Retina (tissue), 1 donor: ENCODE data around the gene ZMIZ1.
A peak's percentile ranks its signal among the peaks of the same experiment; 100 is the strongest.

Experiments
- DNase-seq: peaks from one replicate; pipeline ENCODE4 v3.0.0-alpha.2; 2016

ZMIZ1 gene

GRCh38 chr10:79221110-79222051 is 152.6 kb downstream of the ZMIZ1 start:
- peak; percentile 94 for DNase-seq

GRCh38 chr10:79222186-79222585 is 153.4 kb downstream of the ZMIZ1 start:
- DNase-seq = no peak

DNA sequence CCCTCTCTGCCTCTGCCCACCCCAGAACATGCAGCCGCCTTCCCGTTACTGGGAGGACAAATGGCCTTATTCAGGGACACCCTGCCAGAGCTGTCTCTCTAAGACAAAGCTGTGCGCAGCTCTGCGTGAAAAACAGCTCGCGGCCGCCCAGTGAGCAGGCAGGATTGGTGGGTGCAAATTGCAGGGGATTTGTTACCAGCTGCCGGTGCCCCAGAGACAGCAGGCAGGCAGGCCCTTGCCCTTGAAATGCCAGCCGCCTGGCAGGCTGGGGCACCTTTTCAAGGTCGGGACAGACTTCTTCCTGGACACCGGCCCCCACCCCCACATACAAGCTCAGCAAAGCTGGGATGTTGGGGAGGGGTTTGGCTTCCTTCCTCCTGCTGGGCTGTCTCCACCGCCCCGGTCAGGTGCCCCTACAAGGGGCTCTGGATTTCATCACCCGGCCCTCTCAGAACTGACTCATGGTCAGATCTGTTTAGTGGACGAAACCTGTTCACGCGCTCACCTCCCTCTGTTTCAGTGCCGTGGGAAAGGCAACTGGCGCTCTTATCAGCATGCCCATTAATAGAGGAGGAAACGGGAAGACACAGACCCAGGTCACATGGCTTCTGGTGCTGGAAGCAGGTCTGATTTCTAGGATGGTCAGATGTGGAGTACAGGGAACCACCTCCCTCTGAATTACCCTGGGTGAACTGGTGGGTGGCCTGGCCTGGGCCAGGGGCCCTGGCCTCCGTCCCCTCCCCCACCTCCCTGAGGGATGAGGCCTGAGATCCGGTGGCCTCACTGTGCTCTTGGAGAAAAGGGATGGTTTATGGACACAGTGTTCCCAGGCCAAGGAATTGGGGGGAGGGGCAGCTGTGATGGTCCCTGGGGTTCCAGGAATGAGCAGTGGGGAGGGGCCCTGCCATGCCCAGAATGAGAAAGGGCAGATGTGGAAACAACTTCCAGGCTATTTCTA is 154.6 kb downstream of the ZMIZ1 start:
- peak; percentile 64 for DNase-seq

DNA sequence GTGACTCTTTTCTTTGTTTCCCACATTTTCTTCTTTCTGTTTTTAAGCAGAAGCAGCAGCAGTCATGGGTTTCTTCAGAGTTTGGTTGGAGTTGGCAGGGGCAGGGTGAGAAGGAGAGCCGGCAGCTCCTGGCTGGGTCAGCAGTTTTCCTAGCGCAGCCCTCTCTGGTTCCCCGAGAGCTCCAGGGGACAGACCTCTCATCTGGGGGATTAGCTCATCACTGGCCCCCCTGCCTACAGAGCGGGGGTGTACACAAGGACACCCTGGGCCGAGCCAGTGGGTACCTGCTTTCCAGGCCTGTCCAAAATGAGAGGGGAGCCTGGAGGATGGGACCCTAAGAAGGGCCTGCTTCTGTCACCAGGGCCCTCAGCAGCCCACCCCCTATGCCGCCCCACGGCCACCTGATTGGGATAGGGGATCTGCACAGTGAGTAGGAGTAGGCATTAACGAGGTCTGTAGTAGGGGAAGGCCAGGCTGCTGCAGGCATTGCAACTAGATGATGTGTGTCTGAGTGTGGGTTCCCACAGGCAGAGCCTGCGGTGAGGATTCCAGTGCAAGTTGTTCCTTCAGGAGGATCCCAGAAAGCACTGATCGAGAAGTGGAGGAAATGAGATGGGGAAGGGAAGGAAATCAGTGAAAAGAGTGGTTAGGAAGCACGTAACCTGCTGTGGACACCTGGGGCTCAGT is 155.6 kb downstream of the ZMIZ1 start:
- no peak for DNase-seq

DNA sequence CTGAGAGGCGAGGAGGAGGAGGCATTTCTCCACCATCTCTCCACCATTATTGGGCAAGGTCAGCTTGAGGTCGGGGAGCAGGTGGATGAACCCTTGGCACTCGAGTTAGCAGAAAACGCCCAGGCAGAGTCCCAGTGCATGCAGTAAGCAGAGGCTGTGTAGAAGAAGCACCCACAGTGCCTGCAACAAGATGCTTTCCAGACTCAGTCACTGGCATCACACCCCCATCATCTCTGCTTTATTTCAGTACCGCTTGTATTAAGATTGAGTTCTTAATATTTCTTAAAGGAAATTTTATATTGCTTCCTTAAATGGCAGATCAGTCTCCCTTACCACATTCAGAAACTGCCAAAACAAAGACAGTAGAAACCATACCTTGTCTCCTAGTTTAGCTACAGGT is 156.2 kb downstream of the ZMIZ1 start:
- DNase-seq = no peak

DNA sequence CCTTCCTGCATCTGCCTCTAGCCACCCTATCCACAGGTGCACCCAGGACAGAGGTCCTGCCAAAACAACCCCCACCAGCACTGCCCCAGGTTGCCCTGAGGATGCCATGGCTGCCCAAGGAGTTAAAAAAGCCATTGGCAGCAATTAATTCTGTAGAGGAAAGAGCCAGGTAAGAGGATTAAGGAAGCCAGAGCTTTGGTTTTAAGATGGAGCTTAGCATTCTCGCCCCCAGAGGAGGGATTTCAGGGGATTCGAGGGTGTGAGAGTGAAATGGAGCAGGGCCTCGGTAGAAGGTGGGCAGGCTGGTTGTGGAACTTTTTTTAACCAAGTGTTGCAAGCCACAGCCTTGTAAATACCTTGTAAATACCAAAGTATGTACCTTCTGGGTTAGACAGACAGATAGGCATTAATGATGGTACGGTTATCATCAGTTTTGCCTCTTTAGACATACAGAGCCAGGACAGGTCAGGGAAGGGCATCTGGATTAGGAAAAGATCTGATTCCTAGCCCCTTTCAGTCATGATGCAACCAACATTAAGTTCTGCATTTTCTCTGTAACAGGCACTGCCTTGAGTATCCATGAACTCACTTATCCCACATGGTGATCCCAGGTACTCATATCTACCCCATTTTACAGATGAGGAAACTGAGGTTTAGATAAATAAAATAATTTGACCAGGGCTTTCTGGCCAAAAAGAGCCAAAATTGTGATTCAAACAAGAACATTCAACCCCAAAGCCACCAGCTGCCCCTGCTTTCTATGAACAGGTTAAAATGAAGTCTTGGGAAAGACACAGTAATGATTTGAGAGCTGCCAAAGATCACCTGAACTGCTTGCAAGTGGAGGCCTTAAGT is 157.9 kb downstream of the ZMIZ1 start:
- no peak for DNase-seq

GRCh38 chr10:79229071-79229541 is 160.3 kb downstream of the ZMIZ1 start:
- no peak for DNase-seq

- DNase-seq = no peak
Measured at GRCh38 chr10:79229830-79230327, 161.1 kb downstream of the ZMIZ1 start.

DNA sequence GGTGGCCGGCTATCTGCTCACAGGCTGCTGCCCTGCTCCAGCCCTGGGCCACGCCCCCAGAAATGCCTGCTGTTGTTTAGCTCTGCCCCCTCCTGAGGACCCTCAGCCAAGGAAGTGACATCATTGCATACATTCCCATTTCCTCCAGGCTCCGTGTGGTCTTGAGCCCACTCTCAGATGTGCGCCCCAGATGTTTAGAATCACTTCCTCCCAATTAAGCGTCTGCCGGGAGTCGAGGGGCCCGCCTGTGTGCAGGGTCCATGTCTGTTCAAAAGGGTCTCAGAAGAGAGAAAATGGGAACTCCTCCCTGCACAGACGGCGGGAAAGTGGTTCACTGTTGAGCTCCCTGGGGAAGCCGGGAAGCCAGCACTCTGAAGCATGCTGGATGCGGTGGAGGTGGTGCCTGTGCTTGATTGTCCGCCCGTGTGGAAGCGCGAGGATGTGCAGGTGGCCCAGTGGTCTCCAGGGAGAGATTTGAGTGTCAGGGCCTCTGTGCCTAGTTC is 161.6 kb downstream of the ZMIZ1 start:
- peak; percentile 86 for DNase-seq

DNA sequence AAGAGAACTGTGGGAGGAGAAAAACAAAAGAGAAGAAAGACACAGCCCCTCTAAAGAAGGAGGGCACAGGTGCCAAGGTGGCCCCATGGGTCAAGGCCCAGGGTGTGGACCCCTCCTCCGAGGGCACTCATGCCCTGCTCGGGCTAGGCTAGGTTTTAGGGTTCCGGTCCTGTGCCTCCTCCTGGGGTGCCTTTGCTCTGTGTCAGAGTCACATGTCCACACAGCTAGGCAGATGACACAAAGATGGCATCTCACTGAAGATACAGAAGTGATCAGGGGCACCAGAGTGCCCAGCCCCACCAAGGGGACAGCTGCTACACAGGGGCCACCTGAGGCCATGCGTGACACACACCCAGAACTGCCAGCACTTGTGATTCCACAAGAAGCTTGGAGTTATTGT is 162.1 kb downstream of the ZMIZ1 start:
- DNase-seq = no peak

DNA sequence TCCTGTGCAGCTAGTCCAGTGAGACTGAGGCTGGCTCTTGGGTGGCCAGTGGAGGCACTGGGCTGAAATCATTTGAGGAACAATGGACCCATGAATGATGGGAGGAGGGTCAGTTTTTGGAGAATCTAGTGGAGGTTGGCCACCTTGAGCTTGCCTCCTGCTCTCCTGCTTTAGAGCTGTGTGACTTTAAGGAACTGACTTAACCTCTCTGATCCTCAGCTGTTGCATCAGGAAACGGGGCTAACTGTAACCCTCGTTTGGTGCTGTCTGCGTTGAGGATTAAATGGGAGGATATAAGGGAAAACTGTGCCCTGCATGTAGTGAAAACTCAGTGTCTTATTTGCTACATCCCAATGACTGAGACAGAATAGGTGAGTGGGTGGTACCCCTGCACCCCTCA is 163.1 kb downstream of the ZMIZ1 start:
- no peak for DNase-seq

DNA sequence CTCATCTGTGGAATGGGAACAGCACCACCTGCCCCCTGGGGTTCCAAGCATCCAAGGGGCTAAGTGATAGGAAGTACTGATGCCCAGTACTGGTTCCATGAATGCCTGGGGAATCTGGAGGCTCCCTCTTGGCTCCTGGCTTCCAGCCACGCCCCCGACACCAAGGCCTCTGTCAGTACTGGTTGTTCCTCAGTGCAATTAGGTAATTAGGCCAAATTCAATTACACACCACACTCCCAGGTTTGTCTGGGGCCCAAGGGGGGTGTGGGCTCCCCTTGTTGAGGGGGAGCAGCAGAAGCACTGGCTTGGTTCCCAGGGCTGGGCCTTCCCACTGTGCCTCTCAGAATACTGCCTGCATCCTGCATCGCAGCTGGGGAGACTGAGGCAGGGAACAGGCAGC is 164.1 kb downstream of the ZMIZ1 start:
- no peak for DNase-seq

DNA sequence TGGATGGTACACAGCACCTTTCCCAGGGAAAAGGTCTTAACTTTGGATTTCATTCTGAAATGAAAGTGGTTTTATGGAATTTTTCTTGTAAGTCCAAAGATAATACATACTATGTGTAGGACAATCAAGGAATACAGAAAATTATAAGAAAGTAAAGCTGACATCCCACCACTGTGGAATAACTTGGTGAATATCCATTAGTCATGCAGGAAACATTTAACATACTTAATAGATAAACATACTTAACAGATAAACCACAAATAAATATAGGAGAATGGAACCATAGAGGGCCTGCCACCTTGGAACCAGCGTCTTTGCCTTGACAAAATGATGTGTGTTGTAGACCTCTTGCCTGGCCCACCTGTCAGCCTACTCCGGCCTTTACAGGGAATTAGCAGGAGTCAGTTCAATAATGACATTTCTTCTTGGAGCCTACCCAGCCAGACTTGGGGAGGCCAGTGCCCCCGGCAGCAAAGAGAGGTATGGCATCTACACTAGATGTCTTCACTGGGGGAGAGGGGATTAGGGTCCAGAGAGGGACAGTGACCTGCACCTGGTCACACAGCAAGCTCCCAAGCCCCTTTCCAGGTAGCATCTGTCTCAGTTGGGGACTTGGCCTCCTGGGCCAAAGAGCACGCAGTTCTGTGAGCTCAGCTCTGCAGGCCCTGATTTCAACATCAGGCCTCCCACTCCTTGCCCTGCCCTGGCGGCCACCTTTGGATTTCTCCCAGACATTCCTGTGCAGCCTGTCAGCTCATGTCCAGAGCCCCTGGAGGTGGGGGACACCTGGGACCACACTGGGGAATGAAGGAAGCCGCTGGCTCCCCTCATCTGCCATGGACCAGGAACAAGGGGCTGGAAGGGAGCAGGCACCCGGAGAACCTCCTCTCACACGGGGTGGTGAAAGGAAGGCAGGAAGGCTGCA is 165.9 kb downstream of the ZMIZ1 start:
- no peak for DNase-seq

DNA sequence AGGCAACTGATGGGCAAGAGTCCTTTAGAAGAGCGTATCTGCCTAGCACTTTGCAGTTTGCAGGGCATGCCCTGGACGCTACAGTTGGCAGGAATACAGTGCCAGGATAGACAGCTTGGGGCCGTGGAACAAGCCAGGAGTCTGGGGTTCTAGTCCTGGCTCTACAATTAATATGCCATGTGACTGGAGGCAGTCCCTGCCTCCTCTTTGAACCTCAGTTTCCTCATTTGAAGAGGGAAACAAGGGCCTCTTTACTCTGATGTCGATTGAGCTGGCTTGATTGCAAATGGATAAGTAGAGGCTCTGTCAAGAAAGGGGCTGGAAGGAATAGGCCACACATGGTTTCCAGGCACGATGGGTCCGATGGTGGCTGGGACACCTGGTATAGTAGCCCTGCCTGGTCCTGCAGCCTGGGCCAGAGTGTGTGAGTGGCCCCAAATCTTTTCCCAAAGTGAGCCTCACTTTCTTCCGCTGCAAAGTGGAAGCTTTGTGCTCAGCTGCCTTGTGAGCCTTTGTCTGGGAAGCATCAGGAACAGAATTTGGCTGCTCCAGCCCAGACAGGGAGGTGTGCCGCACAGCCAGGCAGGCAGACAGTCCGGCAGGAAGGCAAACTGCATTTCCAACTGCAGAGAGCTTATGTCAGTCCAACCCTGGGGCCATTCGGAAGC is 167.1 kb downstream of the ZMIZ1 start:
- DNase-seq = no peak

DNA sequence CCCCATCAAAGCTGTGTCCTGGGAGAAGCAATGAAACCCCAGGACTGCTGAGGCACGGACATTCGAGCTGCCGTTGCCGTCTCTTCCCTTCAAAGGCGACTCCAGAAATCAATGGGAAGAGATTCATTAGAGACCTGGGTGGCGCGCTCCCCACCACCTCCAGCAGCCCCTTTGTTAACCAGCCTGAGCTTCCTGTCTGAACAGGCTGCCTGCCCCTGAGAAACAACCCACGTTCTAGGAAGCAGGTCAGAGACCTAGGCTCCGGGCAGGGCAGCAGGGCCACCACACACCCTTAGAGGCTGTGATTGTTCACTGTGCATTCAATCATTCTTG is 167.6 kb downstream of the ZMIZ1 start:
- peak; percentile 74 for DNase-seq

GRCh38 chr10:79237454-79238157 is 168.8 kb downstream of the ZMIZ1 start:
- no peak for DNase-seq

DNA sequence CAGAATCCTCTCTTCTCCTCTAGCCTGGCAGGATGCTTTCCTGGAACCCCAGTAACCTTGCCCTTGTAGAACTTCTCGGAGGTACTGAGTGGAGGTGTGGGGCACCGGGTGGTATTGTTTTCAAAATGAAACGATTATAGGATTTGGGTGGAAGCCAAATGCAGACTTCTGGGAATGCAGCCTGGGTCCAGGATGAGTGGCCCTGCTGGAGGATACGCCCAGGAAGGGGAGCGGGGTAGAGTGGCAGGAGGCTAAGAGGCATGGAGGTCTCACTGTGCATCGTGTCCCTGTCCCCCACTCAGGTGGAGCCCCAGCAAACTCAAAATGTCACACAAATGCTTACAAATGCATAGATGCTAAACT is 169.4 kb downstream of the ZMIZ1 start:
- no peak for DNase-seq

GRCh38 chr10:79238606-79239005 is 169.8 kb downstream of the ZMIZ1 start:
- DNase-seq = no peak

DNA sequence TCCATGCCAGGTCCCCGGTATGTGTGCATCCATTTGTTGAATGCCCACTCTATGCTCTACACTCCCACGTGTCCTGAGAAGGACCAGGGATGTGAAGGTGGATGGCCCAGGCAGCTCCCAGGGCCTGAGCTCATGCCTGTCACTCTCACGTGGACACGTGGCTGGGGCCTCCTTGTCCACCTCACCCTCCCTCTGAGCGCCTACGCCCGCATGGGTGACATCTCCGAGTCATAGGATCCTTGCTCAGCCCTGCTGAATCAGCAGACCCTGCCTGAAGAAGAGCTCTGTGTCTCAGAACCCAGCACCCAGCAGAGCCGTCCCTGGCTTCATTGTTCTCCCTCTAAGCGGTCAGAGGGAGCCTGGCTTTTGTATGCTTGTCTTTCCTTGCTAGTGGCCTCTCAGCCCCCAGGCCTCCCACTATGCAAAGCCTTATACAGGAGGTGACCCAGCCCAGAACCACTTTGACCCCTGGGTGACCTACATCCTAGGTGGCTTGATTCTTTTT is 170.6 kb downstream of the ZMIZ1 start:
- peak; percentile 77 for DNase-seq
